NCI-H2107 (cell line): ENCODE measurements around the gene PCIF1.

Experiments
- DNase-seq: peaks from one replicate; lab custom pipeline; 2025; lab: John Stamatoyannopoulos, UW

PCIF1 gene

DNA sequence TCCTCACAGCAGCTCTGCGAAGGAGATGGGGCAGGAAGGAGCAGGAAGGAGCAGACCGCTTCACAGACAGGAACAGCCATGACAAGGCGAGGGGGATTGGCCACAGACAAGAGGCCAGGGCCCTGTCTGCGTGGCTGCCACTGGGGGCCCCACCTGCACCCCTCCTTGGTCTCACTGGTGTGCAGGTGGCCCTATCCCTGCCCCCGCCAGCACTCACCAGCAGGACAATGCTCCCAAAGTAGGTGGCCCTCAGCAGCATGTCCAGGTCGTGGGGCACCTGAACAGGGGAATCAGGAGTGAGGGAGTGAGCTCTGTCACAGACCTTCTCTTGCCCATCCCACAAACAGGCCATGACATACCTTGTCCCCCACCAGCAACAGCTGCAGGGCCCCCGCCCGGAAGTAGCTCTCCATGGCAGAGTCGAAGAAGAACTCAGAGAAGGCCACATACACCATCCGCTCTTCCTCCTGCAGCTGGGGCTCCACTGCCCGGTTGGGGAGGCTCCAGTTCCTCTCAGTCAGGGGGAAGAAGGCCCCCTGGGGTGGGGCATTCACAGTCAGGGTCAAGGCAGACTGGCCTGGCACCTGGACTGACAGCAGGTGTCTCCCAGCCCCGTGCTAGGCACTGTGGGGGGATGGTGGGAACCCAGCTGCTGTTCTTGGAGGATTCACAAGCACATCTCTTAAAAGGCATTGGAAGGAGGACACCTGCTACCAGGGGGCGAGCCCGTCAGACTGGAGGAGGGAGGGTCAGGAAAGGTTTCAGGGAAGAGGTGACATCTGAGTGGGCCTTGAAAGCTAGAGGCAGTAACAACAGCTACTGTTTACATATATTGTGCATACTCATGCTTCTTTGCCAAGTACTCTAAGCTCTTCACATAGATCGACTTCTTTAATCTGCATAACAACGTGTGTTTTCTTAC lies 29.6 kb upstream of the PCIF1 start:
- DNase-seq, result no peak

DNA sequence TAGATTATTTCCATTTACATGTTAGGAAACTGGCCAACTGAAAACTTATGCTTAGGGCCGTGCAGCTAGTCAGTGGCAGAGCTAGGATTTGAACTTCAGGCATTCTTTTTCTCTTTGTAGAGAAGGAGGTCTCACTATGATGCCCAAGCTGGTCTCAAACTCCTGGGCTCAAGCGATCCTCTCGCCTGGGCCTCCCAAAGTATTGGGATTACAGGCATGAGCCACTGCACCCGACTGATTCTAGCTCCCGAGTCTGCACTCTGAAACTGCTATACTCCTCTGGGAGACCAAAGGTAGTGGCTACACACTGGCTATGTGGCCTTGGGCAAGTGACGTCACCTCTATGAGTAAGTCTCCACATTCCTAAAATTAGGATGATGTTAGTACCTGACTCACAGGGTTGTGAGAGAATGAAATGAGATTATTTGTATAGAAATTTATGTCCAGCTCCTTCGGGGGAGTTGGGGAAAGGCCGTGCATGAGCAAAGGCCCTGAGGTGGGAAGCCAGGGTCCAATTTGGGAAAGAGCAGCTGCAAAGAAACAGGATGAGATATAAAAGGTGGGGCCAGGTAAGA lies 28.9 kb upstream of the PCIF1 start:
- DNase-seq, result no peak

DNA sequence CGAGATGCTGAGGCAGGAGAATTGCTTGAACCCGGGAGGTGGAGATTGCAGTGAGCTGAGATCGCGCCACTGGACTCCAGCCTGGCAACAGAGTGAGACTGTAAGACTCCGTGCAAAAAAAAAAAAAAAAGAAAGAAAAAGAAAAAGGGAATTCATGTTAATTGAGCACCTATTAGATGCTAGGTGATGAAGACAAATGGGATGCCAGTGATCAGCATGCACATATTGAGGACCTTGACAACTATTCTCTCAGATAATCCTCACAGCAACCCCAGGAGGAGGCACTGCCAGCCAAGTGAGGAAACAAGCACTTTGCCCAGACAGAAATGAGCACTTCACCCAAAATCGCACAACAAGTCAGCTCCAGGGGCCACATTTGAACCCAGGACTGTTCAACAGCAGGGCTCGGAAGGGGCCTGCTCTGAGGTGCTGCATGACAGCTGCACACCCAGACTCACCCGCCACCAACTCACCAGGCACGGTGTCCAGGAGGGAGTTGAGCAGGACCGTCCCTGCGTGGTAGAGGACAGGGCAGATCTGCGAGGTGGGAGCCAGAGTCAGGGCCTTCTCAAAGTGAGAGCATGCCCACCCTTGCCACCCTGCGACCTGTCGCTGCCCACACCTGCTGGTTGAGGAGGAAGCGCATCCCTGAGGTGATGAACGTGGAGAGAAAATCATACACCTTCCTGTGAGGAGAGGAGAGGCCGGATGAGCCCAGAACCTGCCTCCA lies 27.1 kb upstream of the PCIF1 start:
- no peak for DNase-seq

- DNase-seq, result no peak
These were observed 26.4 kb upstream of the PCIF1 start for GRCh38 chr20:45908084-45908483.

DNA sequence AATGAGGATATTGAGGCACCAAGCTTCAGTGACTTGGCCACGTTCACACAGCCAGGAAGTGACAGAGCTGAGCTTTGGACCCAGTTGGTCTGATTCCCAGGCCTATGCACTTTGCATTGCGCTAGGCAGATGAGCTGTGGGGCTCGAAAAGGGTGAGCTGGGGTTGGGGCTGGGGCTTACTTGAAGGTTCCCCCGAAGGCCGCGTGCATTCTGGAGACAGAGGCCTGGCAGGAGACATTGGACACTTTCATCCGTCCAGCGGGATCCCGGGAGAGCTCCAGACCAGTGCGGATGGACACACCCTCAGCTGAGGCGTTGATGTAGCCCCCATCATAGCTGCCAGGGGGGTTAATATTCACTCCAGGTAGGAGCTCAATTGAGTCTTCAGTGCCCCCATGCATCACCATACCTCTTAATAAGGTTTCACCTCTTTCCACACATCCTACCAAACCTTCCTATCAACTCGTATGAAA lies 25.1 kb upstream of the PCIF1 start:
- no peak for DNase-seq

DNA sequence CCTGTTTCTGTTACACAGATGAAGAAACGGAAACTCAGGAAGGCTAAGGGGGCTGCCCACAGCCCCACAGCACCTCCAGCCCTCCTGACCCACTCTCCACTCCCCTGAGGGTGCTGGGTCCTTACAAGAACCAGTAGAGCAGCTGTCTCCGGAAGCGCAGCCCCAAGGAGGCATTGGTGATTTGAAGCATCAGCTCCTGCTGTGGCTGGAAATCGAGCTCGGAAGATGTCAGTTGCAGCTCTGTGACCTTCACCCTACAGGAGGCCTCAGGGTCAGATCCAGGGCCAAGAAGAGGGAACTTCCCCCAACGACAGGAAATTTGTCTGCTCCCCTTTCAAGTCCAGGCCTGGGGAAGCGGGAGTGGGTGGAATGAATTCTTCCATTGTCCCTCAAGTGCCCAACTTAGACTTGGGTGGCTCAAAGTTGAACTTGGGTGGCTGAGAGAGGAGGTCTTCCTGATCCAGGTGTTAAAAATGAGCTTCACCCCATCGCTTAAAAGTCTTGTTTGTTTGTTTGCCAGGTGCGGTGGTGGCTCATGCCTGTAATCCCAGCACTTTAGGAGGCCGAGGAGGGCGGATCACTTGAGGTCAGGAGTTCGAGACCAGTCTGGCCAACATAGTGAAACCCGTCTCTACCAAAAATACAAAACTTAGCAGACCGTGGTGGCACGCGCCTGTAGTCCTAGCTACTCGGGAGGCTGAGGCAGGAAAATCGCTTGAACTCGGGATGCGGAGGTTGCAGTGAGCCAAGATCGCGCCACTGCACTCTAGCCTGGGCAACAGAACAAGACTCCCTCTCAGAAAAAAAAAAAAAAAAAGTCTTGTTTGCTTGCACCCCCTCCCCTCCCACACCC lies 24.4 kb upstream of the PCIF1 start:
- DNase-seq, result no peak

DNA sequence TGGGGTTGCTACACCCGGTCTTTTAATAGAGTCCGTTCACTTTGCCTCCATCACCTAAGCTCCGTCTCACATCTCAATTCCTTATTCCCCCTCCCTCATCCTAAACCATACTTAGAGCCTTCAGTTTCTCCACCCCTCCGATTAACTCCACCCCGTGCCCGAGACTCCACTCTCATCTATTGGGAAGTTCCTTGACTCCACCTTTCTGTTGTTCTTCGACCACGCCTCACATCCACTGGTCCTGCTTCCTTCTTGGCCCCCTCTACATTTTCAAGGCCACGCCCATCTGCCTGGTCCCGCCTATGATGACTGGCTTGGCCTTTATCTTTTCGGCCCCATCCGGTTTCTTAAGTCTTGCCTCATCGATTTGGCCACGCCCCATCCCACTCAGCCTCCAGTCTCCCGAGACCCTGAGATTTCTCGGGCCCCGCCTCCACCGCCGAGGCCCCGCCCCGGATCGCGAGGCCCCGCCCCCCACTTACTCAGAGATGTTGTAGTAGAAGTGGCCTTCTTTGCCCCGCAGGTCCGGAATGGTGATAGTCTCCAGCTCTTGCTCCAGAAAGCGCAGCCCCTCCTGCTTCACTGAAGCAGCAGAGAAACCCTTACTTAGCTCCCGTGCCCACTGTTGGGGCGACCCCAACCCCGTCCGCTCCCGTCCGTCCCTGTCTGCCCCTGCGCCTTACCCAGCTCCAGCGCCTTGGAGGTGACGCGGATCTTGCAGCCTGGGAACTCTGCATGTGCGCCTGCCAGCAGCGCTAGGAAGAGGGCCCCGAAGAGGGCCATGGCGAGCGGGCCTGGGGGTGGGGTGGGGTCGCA lies 23.6 kb upstream of the PCIF1 start:
- no peak for DNase-seq

GRCh38 chr20:45911486-45912343 lies 22.8 kb upstream of the PCIF1 start, which contains the start of gene PLTP:
Gene PLTP, minus strand, starts transcription at chr20:45912155. Its CDS starts 703 bp downstream, at chr20:45911452.
- no peak for DNase-seq

GRCh38 chr20:45912344-45912682 lies 22.2 kb upstream of the PCIF1 start:
- no peak for DNase-seq

GRCh38 chr20:45913116-45913515 lies 21.4 kb upstream of the PCIF1 start:
- no peak for DNase-seq

DNA sequence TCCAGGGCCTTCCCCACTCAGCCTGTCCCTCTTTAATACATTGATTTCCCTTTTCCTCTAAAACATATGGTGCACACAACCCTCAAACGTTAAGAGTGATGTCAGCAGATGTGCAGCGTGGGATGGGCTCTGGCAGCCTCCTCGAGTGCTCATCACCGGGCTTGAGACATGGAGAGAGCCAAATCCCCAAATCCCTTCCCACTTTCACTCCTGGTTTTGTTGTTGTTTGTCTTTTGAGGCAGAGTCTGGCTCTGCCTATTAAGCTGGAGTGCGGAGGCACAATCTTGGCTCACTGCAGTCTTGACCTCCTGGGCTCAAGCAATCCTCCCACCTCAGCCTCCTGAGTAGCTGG lies 16.7 kb upstream of the PCIF1 start:
- no peak for DNase-seq

DNA sequence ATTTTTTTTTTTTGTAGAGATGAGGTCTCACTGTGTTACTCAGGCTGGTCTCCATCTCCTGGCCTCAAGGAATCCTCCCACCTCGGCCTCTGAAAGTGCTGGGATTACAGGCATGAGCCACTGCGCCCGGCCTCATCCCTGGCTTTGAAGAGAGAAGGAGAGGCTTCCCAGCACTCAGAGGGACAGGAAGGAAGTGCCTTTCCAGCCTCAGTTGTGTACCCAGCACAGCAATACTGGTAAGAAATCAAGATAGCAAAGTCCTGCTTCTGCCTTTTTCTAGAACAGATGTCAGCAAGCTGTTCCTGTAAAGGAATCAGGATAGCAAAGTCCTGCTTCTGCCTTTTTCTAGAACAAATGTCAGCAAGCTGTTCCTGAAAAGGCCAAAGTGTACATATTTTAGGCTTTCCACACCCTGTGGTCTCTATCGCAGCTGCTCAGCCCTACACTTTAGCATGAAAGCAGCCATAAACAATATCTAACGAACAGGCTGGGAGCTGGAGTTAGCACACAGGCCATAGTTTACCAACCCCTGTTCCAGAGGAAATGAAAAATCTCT lies 16.2 kb upstream of the PCIF1 start:
- DNase-seq, result no peak

- DNase-seq, result no peak
These were observed 15.5 kb upstream of the PCIF1 start for GRCh38 chr20:45918779-45919537.

DNA sequence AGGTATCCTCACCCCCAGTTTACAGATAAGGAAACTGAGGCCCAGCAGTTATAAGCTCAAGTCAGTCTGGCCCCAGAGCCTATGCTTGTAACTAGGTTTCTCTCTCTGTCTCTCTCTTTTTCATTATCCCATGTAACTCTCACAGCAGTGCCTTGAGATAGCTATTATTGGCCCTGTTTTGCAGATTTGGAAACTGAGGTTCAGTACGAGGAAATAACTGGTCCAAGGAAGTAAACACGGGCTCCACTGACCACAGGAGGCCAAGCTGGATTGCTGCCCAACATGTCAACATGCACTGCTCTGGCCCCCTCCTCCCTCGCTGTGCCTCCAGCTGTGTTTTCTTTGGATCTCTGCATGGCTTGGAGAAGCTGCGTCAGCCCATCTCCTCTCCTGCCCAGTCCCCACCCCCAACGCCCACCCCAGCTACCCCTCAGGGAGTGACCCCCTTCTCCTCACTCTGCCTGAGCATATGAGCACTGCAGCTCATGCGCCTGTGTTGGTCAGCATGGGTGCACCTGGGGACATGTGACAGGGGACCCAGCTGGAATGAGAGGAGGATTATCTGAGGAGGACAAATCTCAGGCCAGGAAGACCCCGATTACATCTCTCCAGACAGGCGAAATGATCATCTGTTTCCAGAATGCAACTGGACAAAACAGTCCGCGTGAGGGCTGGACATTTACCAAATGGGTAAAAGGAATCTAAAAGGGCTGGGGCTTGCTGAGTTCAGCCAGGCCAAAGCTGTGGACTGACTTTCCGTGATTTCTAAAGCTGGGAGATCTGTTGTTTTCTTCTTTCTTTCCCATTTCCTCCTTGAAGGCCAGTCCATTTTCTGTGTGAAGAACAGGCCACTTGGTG lies 14.7 kb upstream of the PCIF1 start:
- DNase-seq, result no peak

GRCh38 chr20:45920462-45921336 lies 13.8 kb upstream of the PCIF1 start:
- no peak for DNase-seq

DNA sequence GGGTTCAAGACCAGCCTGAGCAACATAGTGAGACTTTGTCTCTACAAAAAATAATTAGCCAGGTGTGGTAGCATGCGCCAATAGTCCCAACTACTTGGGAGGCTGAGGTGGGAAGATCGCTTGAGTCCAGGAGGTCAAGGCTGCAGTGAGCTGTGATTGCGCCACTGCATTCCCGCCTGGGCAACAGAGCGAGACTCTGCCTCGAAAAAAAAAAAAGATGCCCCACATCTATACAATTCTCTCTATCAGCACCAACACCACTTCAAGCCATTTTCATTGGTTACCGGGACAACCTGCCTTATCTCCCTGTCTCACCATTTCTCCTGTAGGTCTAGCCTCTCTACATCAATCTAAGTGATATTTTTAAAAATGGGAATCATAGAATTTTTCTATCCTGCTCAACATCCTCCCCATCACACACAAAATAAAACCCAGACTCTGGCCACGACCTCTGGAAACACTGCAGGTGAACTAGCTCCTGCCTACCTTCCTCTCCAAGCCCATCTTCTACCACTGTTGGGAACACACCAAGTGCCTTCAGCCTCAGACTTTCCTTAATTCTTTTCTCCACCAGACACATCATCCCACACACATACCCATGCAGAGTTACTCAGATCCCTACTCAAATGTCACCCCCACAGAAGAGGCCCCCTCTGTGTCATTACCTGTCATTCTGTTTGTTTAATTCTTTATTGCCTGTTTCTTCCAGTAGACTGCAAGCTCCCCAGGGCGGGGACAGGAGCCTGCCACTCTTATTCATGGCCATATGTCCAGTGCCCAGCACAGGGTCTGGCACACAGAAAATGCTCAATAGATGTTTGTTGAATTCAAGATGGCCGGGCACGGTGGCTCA lies 12.9 kb upstream of the PCIF1 start:
- no peak for DNase-seq
